GM12892 (cell line): ENCODE data around the gene TMEM225. TPM values are rescaled to one million over a fixed set of nuclear protein-coding genes. Genes with fewer than 3 reads are reported as not detected.
"Not testable (repeated sequence)": the region's sequence is repeated elsewhere in the genome, so short reads cannot be mapped to it uniquely, and the experiment has no call there.

Experiments used
- DNase-seq: peaks from one replicate; pipeline ENCODE4 v3.0.0; 2011; ENCODE audit not compliant: insufficient read length
- FAIRE-seq: peaks from 2 replicates; lab custom pipeline; 2011; peaks lifted over from hg19 to GRCh38; lab: Jason Lieb, UNC
- POLR2A ChIP-seq: IDR thresholded peaks from 2 replicates; pipeline ENCODE4 v1.6.1; 2011; ENCODE audit warnings: low read depth, low read length, control low read depth
- POLR2AphosphoS5 ChIP-seq: IDR thresholded peaks from 2 replicates; pipeline ENCODE4 v1.6.1; 2011; ENCODE audit warnings: low read depth, low read length, control low read depth
- TAF1 ChIP-seq: IDR thresholded peaks from 2 replicates; pipeline ENCODE4 v1.6.1; 2011; ENCODE audit warnings: low read depth, mild to moderate bottlenecking, control low read depth, low read length, borderline replicate concordance
- polyA plus RNA-seq: library from polyadenylated mRNA; unstranded; fragments of >200 nt; gene quantifications from one replicate; pipeline ENCODE4 v1.2.1, GENCODE V29; 2012; ENCODE audit warnings: missing spikeins, inconsistent platforms; ENCODE audit not compliant: missing spikeins

The TMEM225 gene, protein sequence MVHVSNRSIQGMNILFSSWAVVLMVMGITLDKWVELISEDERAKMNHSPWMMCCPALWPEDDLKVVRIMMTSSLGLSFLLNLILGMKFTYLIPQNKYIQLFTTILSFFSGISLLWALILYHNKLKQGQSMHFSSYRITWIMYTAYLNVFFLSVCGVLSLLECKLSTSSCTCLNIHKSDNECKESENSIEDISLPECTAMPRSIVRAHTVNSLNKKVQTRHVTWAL
- polyA plus RNA-seq: not detected

DNA sequence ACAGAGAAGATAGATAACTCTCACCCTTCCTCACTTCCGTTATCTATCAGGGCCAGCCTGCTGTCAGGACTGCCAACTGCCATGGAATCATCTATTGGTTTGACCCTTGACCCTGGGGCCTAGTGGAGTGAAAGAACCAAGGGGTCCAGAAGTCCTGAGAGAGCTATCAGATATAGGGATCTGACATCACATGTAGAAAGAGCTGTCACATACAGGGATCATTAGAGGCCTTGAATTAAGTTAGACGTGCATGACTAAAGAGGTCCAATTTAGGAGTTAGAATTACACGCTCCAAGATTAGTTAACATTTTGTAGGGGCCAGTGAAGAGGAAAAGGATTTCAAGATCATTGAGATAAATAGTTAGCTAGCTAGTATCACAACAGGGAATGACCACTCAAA, at the start of gene TMEM225:
Gene TMEM225, minus strand, starts transcription at position 101 of the 400 bp plus-strand sequence. CDS start 245 bp downstream, outside the sequence.
- DNase-seq (no peak), FAIRE-seq (no peak)
- TF ChIP-seq POLR2AphosphoS5 (no peak), POLR2A (no peak), TAF1 (no peak)

DNA sequence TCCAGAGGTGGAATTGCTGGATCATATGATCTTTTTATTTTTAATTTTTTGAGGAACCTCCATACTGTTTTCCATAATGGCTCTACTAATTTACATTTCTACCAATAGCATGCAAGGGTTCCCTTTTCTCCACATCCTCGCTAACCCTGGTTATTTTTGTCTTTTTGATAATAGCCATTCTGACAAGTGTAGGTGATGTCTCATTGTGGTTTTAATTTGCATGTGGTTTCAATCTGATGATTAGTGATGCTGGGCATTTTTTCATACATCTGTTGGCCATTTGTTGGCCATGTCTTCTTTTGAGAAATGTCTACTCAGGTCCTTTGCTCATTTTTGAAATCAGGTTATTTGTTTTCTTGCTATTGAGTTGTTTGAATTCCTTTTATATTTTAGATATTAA, 38.6 kb upstream of the TMEM225 start:
- no peak for TF ChIP-seq POLR2A
- TF ChIP-seq TAF1: no peak
- TF ChIP-seq POLR2AphosphoS5: no peak
- no peak for FAIRE-seq
- DNase-seq: no peak

GRCh38 chr11:123920943-123921342, 35.5 kb upstream of the TMEM225 start:
- no peak for DNase-seq
- no peak for FAIRE-seq
- TF ChIP-seq TAF1: no peak
- TF ChIP-seq POLR2AphosphoS5: no peak
- TF ChIP-seq POLR2A: no peak

DNA sequence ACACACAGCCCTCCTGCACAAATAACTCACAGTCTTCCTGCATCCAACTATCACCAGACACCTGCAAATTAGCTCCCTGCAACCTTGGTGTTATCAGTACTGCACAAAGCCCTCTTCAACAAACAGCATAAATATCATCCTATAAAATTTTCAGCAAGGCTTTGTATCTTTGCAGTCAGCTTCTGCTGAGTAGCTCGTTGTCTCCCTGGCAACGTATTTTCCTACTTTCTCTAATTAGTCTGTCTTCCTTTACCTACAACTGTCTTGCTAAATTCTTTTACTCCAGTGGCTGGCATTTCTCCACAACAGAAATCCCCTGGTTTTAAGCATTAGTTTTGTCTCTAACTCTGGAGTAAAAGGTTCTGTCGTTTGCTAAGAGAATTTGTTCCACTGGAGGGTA, 20.4 kb upstream of the TMEM225 start:
- TF ChIP-seq TAF1: no peak
- no peak for TF ChIP-seq POLR2A
- no peak for TF ChIP-seq POLR2AphosphoS5
- no peak for DNase-seq
- no peak for FAIRE-seq

DNA sequence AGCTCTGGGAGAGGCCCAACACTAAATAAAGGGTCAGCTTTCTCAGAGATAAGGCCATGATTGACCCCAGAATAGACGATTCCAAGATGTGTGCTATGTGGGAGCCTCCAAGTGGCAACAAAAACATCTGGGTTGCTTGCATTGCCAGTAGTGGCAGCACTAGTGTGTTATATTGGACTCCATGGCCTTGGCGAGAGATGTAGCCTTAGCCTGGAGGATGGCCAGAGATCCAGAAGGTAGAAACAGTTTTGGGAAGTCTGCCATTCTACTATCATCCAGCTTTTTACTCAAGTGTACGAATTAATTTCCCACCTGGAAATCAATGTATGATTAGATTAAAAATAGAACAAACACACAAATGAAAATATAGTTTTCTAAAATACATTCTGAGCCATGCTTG, 19.5 kb upstream of the TMEM225 start:
- no peak for DNase-seq
- TF ChIP-seq TAF1 (no peak), POLR2AphosphoS5 (no peak), POLR2A (no peak)
- no peak for FAIRE-seq

- FAIRE-seq (peak; percentile 85), DNase-seq (no peak)
- TF ChIP-seq POLR2A (no peak), POLR2AphosphoS5 (no peak), TAF1 (no peak)
Observed at GRCh38 chr11:123903932-123904331, 18.5 kb upstream of the TMEM225 start.

DNA sequence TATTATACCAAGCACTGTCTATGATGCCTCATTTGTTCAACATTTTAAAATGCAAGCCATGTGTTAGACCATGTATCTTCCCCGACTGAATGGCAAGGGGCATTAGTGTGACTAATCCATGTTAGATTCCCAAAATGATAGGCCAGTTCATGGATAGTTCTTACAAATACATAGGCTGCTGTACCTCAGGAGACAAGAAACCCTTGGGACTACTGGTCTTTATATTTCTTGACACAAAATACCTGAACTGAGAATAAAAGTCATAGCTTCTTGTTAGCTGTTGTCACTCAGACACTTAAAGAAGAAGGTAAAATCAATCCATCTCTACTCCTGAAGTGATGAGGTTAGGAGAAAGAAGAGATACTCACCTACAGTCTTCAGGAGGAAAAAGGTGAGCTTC, 16.4 kb upstream of the TMEM225 start, which contains the start of gene OR8D4:
Gene OR8D4, plus strand, starts transcription at position 301 of the 400 bp plus-strand sequence. CDS start 4,265 bp downstream, outside the sequence.
- TF ChIP-seq TAF1: no peak
- DNase-seq (no peak), FAIRE-seq (no peak)

- DNase-seq (no peak), FAIRE-seq (no peak)
- TF ChIP-seq TAF1: no peak
- TF ChIP-seq POLR2AphosphoS5: no peak
- TF ChIP-seq POLR2A: no peak
Observed at GRCh38 chr11:123899792-123900191, 14.3 kb upstream of the TMEM225 start.

DNA sequence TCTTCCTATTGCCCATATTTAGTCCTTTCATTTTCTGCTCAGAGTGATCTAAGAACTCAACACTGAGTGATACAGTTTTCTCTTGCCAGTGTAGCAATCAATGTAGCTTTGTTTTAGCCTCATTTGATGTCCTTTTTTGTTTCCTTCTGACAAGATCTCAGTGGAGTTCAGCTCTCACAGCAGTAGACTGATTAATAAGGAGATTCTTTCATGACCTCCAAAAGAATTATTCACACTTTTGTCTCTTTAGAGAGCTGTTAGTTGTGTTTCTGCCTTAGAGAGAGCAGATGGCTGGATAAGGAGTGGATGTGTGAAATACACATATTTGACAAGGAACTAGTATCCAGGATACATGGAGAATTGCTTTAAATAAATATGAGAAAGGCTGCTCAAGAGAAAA, 6.6 kb upstream of the TMEM225 start:
- no peak for DNase-seq
- no peak for FAIRE-seq
- TF ChIP-seq POLR2A (no peak), POLR2AphosphoS5 (no peak), TAF1 (no peak)

- no peak for FAIRE-seq
- no peak for TF ChIP-seq TAF1
- TF ChIP-seq POLR2AphosphoS5: no peak
- no peak for TF ChIP-seq POLR2A
- DNase-seq: no peak
Observed at GRCh38 chr11:123880912-123881311, 4.6 kb downstream of the TMEM225 start.

- DNase-seq, FAIRE-seq: not testable (repeated sequence)
Observed at GRCh38 chr11:123867795-123868194, 17.7 kb downstream of the TMEM225 start.

DNA sequence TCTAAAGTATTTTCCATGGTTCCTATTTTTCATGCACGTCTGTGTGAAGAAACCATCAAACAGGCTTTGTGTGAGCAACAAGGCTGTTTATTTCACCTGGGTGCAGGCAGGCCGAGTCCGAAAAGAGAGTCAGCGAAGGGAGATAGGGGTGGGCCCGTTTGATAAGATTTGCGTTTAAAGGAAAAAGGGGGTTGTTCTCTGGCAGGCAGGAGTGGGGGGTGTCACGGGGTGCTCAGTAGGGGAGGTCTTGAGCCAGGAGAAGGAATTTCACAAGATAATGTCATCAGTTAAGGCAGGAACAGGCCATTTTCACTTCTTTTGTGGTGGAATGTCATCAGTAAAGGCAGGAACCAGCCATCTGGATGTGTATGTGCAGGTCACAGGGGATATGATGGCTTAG, 20.2 kb downstream of the TMEM225 start:
- FAIRE-seq, DNase-seq: not testable (repeated sequence)

GRCh38 chr11:123859731-123860130, 25.7 kb downstream of the TMEM225 start:
- TF ChIP-seq POLR2AphosphoS5 (no peak), POLR2A (no peak), TAF1 (no peak)
- no peak for DNase-seq
- no peak for FAIRE-seq
